Loucy (cell line): ENCODE data around the gene SPOCK2.

Source experiments
- H2AFZ ChIP-seq: fragments of 200-600 bp; sonication (generic); 2 replicates; pipeline ENCODE4 v1.6.0; 2016; ENCODE audit warnings: antibody characterized with exemption, mild to moderate bottlenecking, low read length, moderate library complexity
- H3F3A ChIP-seq: fragments of 200-600 bp; 2 replicates; pipeline ENCODE4 v1.6.0; 2016; ENCODE audit warnings: antibody characterized with exemption, low read depth, mild to moderate bottlenecking
- H3K27me3 ChIP-seq: fragments of 200-600 bp; sonication (generic); 2 replicates; pipeline ENCODE4 v1.6.1; 2014; ENCODE audit warnings: low read length, mild to moderate bottlenecking; ENCODE audit not compliant: insufficient read depth, poor library complexity, severe bottlenecking
- H3K36me3 ChIP-seq: fragments of 200-600 bp; sonication (generic); 2 replicates; pipeline ENCODE4 v1.6.1; 2016; ENCODE audit warnings: low read length; ENCODE audit not compliant: insufficient read depth
- H3K4me1 ChIP-seq: fragments of 200-600 bp; sonication (generic); 2 replicates; pipeline ENCODE4 v1.5.1; 2014; ENCODE audit warnings: low read length, mild to moderate bottlenecking; ENCODE audit not compliant: insufficient read depth, poor library complexity, severe bottlenecking
- H3K4me2 ChIP-seq: fragments of 200-600 bp; sonication (generic); 2 replicates; pipeline ENCODE4 v1.6.0; 2014; ENCODE audit warnings: antibody characterized with exemption, low read length, low read depth, mild to moderate bottlenecking; ENCODE audit not compliant: poor library complexity, severe bottlenecking
- H3K4me3 ChIP-seq: fragments of 200-600 bp; sonication (generic); 2 replicates; pipeline ENCODE4 v1.5.1; 2014; ENCODE audit warnings: low read length, mild to moderate bottlenecking, mixed read lengths; ENCODE audit not compliant: poor library complexity, severe bottlenecking
- H3K79me2 ChIP-seq: fragments of 200-600 bp; sonication (generic); 2 replicates; pipeline ENCODE4 v1.6.1; 2014; ENCODE audit warnings: low read length; ENCODE audit not compliant: insufficient read depth
- H3K9ac ChIP-seq: fragments of 200-600 bp; sonication (generic); 2 replicates; pipeline ENCODE4 v1.6.0; 2014; ENCODE audit warnings: mild to moderate bottlenecking, low read depth, low read length, moderate library complexity; ENCODE audit not compliant: poor library complexity, severe bottlenecking
- H3K9me2 ChIP-seq: fragments of 200-600 bp; sonication (generic); replicated peaks from 2 replicates; pipeline ENCODE4 v1.6.1; 2016; ENCODE audit warnings: low read depth, low read length, mixed read lengths
- H3K9me3 ChIP-seq: fragments of 200-600 bp; sonication (generic); 2 replicates; pipeline ENCODE4 v1.6.1; 2014; ENCODE audit warnings: mild to moderate bottlenecking, antibody characterized with exemption, low read length, low read depth; ENCODE audit not compliant: insufficient read depth
- H4K20me1 ChIP-seq: fragments of 200-600 bp; sonication (generic); 2 replicates; pipeline ENCODE4 v1.6.0; 2014; ENCODE audit warnings: antibody characterized with exemption, low read length, mild to moderate bottlenecking; ENCODE audit not compliant: insufficient read depth, poor library complexity, severe bottlenecking
- EZH2phosphoT487 ChIP-seq: fragments of 200-600 bp; IDR thresholded peaks from 2 replicates; pipeline ENCODE4 v1.6.1; 2018; ENCODE audit warnings: antibody characterized with exemption, mild to moderate bottlenecking, moderate library complexity, borderline replicate concordance
- TF ChIP-seq, protein P1 (sequence below): fragments of 200-600 bp; sonication (generic); conservative IDR thresholded peaks from 2 replicates; pipeline ENCODE4 v1.5.1; 2014; ENCODE audit warnings: mild to moderate bottlenecking, antibody characterized with exemption, low read length

The SPOCK2 gene

GRCh38 chr10:72068126-72068765 lies 20.1 kb downstream of the SPOCK2 start:
- Histone ChIP-seq H4K20me1 (peaks cover 3% of the 10 kb centered on the region), H3K4me1 (peaks cover 44% of the 10 kb centered on the region), H3K9ac (peak overlapping the region; percentile 87), H3F3A (no peaks in the 10 kb centered on the region), H3K27me3 (no peaks in the 10 kb centered on the region), H3K36me3 (peaks cover 14% of the 10 kb centered on the region; the same call in 1 of the 2 replicates), H3K9me2 (no peaks in the 10 kb centered on the region), H3K9me3 (no peaks in the 10 kb centered on the region), H3K4me2 (peak overlapping the region; percentile 90), H2AFZ (no peak overlapping the region), H3K4me3 (peak overlapping the region; percentile 82), H3K79me2 (peaks cover 35% of the 10 kb centered on the region)
- TF ChIP-seq EZH2phosphoT487: no peak
- TF ChIP-seq, protein P1, sequence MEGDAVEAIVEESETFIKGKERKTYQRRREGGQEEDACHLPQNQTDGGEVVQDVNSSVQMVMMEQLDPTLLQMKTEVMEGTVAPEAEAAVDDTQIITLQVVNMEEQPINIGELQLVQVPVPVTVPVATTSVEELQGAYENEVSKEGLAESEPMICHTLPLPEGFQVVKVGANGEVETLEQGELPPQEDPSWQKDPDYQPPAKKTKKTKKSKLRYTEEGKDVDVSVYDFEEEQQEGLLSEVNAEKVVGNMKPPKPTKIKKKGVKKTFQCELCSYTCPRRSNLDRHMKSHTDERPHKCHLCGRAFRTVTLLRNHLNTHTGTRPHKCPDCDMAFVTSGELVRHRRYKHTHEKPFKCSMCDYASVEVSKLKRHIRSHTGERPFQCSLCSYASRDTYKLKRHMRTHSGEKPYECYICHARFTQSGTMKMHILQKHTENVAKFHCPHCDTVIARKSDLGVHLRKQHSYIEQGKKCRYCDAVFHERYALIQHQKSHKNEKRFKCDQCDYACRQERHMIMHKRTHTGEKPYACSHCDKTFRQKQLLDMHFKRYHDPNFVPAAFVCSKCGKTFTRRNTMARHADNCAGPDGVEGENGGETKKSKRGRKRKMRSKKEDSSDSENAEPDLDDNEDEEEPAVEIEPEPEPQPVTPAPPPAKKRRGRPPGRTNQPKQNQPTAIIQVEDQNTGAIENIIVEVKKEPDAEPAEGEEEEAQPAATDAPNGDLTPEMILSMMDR: no peak

- peaks cover 35% of the 10 kb centered on the region for H3K79me2 ChIP-seq
- H3K9ac ChIP-seq: peak overlapping the region; percentile 87
- peaks cover 14% of the 10 kb centered on the region; the same call in 1 of the 2 replicates for H3K36me3 ChIP-seq
- H2AFZ ChIP-seq: no peak overlapping the region
- no peaks in the 10 kb centered on the region for H3F3A ChIP-seq
- no peaks in the 10 kb centered on the region for H3K9me2 ChIP-seq
- peaks cover 3% of the 10 kb centered on the region for H4K20me1 ChIP-seq
- no peaks in the 10 kb centered on the region for H3K9me3 ChIP-seq
- no peaks in the 10 kb centered on the region for H3K27me3 ChIP-seq
- TF ChIP-seq EZH2phosphoT487: no peak
- TF ChIP-seq, protein P1: no peak
- H3K4me3 ChIP-seq: peak overlapping the region; percentile 82
- peaks cover 38% of the 10 kb centered on the region for H3K4me1 ChIP-seq
- H3K4me2 ChIP-seq: peak overlapping the region; percentile 90
Measured at GRCh38 chr10:72067463-72068125, 20.8 kb downstream of the SPOCK2 start.

DNA sequence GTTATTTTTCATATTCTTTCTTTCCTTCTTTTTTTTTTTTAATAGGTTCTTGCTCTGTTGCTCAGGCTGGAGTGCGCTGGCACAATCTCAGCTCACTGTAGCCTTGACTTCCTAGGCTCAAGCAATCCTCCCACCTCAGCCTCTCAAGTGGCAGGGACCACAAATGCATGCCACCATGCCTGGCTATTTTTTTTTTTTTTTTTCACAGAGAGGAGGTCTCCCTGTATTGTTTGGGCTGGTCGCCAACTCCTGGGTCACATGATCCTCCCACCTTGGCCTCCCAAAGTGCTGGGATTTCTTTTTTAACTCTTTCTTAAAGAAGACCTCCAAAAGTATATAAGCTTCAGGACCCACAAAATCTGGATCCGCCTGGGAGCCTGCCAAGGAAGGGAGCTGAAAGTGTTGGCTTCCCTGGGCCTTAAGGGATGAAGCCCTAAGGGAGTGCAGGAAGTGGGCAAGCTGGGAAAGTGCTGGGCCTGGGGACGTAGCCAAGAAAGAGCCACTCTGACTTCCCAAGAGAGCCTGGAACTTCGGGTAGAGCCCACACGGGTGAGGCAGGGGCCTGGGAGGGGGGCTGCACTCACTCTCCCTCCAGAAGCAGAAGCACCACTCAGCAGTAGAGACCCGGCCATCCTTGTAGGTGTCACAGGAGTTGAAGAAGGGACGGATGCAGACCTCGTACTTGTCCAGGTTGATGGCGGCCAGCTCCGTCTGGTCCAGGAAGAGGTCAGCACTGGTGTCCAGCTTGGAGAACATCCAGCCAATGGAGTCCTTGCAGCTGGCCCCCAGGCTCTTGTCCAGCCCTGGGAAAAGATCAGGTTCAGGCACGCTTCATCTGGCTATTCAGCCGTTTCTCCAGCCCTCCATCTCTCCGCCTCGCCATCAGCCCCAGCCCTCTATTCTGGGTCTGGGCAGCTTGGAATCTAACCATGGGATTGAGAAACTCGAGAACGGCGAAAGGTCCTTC lies 21.8 kb downstream of the SPOCK2 start:
- H3K9ac ChIP-seq: peak overlapping the region; percentile 87

More for the DNA sequence above, 21.8 kb downstream of the SPOCK2 start:
- H3K9me2 ChIP-seq: no peaks in the 10 kb centered on the region
- no peaks in the 10 kb centered on the region for H3K9me3 ChIP-seq
- H3K4me1 ChIP-seq: peaks cover 34% of the 10 kb centered on the region
- H3K4me2 ChIP-seq: no peak overlapping the region
- no peaks in the 10 kb centered on the region for H3K27me3 ChIP-seq
- no peak overlapping the region for H3K4me3 ChIP-seq
- TF ChIP-seq EZH2phosphoT487: no peak
- TF ChIP-seq, protein P1: no peak
- peaks cover 3% of the 10 kb centered on the region for H4K20me1 ChIP-seq
- H3F3A ChIP-seq: no peaks in the 10 kb centered on the region
- H2AFZ ChIP-seq: no peak overlapping the region
- H3K36me3 ChIP-seq: peaks cover 14% of the 10 kb centered on the region; the same call in 1 of the 2 replicates
- peaks cover 35% of the 10 kb centered on the region for H3K79me2 ChIP-seq
